Left renal cortex interstitium (tissue), 4 donors: ENCODE measurements around the gene FUZ. TPM values are rescaled to one million over a fixed set of nuclear protein-coding genes. Genes with fewer than 3 reads are reported as not detected.
A peak's percentile ranks its signal among the peaks of the same experiment; 100 is the strongest.

Experiments
- DNase-seq, 4 donors: peaks; one replicate each; pipeline ENCODE4 v3.0.0-alpha.2; 2013; ENCODE audit warnings: low read depth in 4 of 4, low spot score in 2 of 4, missing footprints in 1 of 4
- polyA plus RNA-seq, 4 donors: library from polyadenylated mRNA; unstranded; fragments of 120-200 nt; gene quantifications; one replicate each; pipeline ENCODE4 v1.2.1, GENCODE V29; 2013; ENCODE audit not compliant: insufficient read length in 4 of 4

Gene FUZ
- polyA plus RNA-seq, 4 donors, result 30.8 to 46.3 (median 39.4) TPM

DNA sequence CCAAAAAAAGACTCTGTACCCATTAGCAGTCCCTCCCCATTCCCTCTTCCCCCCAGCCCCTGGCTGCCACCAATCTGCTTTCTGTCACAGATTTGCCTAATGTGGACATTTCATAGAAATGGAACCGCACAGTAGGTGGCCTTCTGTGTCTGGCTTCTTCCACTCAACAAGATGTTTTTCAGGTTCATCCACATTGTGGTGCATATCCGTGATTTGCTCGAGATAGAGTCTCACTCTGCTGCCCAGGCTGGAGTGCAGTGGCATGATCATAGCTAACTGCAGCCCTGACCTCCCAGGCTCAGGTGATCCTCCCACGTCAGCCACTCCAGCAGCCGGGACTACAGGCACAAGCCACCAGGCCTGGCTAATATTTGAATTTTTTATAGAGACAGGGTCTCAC lies 25.3 kb downstream of the FUZ start:
- DNase-seq, result no peak

DNA sequence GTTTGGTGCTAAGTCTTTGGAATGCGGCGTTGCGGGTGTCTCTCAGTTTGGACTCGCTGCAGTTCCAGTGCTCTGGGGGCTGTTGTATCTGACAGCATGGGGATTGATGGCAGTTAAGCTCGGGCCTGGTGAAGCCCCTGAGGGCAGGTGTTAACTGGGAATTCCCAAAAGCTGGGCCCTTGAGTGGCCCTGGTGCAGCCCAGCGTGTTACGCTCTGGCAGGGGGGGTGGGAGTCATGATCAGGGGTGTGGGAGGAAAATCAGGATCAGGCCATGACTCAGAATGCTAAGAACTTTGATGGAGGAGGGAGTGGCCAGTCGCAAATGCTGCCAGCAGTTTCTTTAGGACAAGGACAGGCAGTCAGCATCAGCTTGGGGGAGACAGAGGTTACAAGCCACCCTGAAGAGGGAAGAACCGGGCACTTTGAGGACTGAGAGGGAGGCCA lies 26.7 kb downstream of the FUZ start:
- DNase-seq, result no peak

DNA sequence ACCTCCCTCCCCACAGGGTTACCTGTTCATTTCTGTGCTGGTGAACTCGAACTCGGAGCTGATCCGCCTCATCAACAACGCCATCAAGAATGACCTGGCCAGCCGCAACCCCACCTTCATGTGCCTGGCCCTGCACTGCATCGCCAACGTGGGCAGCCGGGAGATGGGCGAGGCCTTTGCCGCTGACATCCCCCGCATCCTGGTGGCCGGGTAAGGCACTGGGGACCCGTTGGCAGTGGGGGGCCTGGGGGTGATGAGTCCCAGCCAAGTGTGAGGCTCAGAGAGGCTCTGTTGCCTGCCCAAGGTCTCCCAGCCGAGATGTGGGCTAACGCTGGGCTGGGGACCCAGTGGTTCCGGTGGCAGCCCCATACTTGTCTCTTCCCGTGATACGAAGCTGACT lies 30.6 kb downstream of the FUZ start:
- DNase-seq, result no peak

DNA sequence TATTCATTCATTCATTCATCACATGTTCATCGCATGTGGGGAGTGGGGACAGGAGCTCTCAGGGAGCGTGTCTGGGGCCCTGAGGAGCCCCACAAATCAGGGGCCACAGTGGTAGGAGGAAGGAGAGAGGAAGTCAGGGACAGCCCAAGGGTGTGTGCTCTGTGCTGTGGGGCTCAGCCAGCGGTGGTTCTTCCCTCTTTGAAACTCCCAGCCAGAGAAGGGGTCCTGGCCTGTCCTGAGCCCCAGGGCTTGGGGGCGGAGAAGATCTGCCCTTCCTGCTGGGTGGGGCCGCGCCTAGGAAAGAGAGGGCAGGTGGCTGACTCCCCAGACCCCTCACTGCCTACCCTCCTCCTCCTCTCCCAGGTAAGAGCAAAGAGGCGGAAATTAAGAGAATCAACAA lies 31.7 kb downstream of the FUZ start:
- DNase-seq, result no peak

DNA sequence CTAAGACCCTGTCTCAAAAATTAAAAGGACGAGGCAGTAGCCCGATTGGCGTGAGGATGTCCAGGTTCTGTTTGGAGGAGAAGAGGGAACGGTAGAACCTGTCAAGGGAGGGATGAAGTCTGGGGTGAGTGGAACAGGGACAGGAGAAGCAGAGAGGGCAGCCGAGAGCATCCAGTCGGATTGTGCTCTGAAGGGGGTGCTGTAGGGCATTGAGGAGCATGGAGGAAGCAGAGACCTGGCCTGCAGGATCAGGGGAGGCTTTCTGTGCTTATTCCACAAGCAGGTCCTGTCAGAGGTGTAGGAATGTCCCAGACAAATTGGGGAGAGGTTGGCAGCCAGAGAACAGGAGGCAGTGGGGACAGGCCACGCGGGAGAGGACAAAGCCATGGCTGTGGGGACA lies 32.2 kb downstream of the FUZ start:
- no peak for DNase-seq

DNA sequence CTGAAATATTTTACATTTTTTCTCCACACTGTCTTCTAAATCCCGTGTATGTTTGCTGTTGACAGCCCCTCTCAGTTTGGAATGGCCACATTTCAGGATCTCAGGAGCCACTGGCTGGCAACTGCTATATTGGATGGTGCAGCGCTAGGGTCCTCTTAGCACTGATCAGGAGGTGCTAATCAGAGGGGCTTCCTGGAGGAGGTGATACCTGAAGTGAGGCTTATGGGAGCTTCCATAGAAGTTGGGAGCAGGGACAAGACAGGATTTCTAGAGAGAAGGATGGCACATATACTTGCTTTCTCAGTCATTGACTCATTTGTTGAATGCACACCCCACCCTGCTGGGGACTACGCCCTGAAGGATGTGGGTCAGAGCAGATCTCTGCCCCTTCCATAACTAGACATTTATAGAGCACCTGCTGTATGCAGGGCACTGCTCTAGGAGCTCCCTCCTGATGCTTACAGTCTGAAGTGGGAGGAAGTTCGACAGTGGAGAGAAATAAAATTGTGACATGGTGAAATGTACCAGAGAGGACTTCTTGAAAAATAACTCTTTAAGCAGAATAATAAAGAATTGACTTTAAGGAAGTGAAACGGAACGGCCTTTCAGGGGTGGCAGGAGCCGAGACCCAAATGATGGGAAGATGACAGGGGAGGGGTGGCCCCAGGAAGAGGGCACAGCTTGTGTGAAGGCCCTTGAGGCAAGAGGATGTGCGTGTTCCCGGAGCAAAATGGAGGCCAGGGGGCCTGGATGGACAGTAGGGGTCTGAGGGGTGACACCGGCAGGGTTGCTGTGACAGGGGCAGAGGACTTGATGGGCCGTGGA lies 33.1 kb downstream of the FUZ start:
- DNase-seq, result no peak

DNA sequence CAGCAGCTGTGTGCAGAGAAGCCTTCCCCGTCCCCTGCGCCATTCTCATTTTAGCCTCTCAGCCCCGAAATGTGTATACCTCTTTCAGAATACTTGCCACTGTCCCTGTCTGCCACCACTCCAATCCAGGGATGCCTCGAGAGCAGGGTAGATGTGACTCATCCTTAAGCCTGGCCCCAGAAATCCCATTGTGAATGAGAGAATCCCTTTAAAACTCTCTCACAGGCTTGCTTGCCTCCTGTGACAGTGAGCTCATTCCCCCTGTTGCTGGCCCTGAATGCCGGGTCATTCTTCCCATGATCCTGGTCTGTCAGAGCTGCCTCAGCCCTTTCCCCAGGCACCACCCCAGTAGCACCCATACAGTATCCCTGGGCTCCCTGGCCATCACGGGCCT lies 36.7 kb downstream of the FUZ start:
- DNase-seq, result no peak

DNA sequence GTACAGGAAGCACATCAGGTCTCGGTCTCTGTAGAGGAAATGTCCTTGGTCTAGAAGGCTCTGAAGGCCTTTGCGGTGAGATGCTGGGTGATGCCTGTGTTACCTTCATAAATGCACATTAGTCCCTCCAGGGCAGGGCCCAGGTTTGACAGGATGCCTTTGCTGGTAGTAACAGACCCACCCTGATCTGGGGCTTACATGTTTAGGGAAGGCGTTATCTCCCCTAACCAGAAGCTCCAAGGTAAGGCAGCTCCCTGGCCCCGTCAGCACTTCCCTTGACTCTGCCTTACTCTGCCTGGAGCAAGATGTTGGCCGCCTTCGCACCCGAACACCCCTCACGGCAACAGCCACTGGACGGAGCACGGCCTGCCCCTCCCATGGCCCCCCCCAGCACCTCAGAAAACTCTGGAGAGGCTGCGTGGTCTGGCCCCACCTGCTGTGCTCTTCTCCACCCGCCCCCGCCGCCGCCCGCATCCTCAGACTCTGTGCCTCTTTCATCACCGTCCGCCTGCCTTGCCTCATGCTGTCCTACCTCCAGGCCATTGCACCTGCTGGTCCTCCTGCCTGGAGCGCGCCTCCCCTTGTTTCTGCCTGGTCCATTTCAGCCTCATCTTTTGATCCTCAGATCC lies 37.2 kb downstream of the FUZ start:
- no peak for DNase-seq

DNA sequence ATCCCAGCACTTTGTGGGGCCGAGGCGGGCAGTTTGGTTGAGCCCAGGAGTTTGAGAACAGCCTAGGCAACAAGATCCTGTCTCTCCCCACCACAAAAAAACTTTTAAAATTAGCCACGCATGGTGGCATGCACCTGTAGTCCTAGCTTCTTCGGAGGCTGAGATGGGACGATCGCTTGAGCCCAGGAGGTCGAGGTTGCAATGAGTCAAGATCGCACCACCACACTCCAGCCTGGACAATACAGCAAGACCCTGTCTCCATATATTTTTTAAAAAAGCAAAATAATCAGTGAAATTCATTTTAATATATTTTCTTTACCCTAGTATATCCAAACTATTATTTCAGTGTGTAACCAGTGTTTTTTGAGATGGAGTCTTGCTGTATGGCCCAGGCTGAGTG lies 38.1 kb downstream of the FUZ start:
- no peak for DNase-seq

DNA sequence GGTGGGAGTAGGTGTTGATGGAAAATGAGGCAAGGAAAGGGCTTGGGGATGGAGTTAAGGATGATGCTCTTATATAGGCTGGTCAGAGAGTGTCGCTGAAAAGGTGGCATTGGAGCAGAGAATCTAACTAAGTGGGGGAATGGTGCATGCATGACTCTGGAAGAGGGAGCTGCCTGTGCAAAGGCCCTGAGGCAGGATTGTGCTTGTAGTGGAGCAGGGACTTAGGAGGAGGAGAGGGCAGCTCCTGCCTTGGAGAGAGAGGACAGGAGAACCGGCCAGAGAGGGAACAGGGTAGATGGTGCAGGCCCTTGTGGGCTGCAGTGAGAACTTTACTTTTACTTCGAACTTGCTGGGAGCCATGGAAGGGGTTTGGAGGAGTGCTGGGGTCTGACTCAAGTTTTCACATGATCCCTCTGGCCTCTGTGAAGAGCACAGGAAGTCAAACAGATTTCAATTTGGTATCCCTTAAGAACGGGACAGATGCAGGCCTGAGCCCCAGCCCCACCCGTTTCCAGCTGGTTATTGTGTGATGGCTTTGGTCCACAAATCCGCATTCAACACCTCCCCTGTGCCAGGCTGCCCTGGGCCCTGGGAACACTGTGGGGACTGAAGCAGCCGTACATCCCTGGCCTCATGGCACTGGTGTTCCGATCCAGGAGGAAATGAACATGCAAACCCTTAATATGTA lies 39.3 kb downstream of the FUZ start:
- no peak for DNase-seq

DNA sequence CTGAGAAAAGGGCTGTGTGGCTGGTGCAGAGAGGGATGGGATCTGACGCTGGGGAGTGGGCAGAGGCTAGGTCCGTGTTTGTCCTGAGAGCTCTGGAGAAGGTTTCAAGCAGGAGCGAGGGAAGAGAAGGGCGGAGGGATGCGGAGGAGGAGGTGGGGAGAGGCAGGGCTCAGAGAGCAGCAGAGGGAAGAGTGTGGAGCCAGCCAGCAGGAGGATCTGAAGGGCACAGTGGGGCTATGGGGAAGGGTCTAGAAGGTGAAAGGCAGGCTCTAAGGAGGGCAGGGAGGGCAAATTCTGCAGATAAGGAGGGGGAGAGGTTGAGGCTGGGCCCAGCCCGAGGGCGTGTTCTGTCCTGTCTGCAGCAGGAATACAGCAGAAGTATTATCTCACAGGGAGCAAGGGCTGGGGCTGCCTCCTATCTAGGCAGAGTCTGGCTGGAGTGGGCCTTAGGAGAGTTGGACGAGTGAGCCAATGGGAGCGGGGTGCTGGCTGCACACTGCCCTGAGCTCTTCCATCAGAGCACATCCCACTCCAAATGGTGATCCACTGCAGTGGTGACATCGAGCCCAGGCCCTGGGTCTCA lies 40.2 kb downstream of the FUZ start:
- no peak for DNase-seq

DNA sequence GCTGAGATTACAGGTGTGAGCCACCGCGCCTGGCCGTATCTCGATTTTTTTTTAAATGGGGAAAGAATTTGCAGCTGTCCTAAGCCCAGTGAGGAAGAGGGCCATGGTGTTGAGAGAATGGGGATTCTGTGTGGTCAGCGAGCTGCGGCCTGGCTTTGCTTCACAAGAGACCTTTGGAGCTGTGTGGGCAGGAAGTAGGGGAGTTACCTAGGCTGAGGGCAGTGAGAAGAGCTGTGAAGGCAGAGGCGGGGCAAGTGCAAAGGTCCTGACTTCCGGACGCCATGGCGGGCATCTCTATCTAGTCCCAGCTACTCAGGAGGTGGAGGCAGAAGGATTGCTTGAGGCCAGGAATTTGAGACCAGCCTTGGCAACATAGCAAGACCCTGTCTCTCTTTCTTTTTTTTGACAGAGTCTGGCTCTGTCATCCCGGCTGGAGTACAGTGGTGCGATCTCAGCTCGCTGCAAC lies 41.4 kb downstream of the FUZ start:
- DNase-seq, result no peak

DNA sequence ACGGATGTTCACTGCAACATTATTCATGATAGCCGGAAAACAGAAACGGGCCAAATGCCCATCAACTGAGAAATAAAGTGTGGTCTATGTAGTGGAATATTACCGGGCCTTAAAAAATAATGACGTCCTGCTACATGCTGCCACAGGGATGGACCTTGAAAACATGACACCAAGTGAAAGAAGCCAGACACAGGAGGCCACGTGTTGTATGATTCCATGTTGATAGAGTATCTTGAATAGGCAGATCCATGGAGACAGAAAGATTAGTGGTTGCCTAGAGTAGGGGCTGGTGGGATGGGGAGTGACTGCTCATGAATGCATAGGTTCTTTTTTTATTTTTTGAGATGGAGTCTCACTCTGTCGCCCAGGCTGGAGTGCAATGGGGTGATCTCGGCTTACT lies 42.6 kb downstream of the FUZ start:
- no peak for DNase-seq

DNA sequence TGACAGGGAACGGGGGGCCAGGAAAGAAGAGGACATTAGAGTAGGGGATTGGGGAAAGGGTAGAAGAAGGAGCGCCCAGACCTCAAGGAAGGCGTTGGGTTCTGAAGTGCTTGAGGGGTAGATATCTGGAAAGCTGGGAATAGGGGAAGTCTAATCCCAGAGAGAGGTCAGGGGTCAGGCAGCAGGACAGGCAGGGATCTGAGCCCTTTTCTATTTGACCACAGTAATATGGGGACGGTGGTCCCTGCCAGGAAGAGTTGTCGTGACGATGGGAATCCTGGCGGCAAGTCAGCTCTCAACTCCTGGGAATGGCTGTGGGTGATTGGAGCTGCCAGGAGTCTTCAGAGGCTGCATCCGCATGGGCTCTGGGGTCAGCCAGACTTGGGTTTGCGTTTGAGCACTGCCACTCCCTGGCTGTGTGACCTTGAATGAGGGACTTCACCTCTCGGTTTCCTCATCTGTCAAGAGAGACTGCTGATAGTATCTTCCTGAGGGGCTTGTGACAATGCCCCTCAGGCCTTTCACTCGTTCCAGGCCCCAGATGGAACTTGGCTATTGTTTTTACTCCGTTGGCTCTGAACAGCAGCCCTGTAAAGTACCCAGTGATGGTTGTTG lies 45.0 kb downstream of the FUZ start:
- no peak for DNase-seq

DNA sequence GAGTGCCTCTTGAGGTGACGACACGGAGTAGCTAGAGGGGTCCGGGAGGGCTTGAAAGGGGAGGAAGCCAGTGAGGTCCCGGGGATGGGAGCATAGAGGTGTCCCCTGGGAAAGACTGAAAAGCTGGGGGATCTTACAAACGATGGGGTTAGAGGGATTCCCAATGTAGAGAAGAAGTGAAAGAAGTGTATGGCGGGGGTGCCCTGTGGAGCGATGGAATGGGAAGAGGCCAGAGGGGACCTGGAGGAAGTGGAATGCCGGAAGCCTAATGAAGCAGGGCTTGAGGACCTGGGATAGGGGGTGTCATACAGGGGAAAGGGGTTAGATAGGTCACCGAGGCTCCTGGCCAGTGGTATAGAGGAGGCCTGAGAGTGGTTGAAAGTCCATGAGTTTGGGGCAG lies 45.7 kb downstream of the FUZ start:
- no peak for DNase-seq

DNA sequence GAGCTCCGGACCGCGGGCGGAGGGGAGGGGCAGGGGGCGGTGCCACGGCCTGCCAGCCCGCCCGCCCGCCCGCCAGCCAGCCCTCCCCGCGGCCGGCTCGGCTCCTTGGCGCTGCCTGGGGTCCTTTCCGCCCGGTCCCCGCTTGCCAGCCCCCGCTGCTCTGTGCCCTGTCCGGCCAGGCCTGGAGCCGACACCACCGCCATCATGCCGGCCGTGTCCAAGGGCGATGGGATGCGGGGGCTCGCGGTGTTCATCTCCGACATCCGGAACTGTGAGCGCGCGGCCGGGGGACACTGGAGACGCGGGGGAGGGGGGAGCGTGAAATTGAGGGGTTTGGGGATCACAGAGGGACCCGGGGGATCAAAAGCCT lies 46.2 kb downstream of the FUZ start, which contains the start of gene AP2A1:
Gene AP2A1, plus strand, starts transcription at position 72 of the 370 bp plus-strand sequence. Its CDS starts 133 bp downstream, at position 205.
- DNase-seq, result no peak

DNA sequence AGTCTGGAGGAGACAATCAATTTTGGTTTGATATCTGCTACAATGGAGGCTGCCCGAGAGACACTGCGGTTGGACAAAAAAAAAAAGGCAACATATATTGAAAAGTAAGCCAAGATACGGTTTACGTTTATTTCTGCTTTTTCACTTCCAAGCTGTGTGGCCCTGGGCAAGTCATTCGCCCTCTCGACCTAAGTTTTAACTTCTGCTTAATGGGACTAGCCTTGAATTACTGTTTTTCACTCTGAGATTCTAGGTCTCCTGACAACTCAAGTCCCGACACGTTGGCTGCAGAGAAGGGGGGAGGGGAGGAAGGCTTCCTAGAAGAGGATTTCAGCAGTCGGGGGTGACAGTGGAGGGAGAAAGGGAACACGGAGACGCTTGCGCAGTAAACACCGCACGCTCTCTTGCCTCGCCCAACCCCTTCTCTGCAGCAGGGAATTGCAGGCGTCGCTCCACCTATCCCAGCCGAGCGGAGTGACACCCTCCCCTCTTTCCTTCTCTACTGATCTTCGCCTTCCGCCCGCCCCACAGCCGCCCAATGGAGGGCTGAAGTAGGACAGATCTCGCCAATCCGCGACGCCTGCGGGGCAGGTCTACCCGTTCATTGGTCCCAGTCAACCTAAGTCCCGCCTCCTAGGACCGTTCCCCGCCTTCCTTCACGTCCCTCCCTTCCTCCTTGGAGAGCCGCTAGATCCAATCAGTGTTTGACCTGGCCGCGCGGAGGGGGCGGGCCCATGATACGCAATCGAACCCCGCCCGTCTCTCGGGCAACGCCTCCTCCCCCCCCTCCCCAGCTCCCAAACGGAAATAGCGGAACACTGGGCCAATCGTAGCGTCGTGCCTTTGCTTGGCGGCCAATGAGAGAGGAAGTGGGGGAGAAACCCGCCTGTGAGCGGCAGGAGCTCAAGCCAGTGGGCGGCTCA lies 46.8 kb downstream of the FUZ start:
- DNase-seq, result peak; percentile 98 to 100 (median 100)

DNA sequence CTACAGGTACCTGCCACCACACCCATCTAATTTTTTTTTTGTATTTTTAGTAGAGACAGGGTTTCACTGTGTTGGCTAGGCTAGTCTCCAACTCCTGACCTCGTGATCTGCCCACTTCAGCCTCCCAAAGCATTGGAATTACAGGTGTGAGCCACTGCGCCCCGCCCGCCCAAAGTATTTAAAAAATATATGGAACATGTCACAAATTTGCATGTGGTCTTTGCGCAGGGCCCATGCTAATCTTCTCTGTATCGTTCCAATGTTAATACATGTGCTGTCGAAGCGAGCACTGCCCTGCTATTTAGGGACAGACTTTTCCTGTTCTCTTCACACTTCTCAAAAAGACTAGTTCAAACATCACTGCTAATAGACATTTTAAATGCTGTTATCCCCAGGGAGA lies 48.8 kb downstream of the FUZ start:
- no peak for DNase-seq

DNA sequence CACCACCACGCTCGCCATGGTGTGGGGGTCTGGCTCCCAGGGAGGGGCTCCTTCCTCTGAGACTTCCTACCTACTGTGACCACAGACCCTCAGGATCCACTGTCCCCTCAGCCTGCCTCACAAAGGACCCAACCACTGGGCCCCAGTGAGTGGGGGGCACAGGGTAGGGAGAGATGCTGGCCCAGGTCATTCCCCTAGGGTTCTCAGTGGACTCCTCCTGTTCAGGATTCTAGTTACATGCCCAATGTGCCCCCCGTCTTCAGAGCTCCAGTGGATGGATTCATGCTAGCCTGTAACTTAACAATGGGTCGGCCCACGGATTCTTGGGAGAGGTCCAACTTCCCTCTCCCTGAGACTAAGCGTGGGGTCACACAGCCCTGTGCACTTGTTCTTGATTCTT lies 49.9 kb downstream of the FUZ start, which contains the start of gene TSKS:
Gene TSKS, minus strand, starts transcription at position 77 of the 400 bp plus-strand sequence. Its CDS starts 59 bp downstream, at position 18.
- DNase-seq, result no peak
